IMR-90 (cell line): ENCODE measurements around the gene BMP5. TPM values are rescaled to one million over a fixed set of nuclear protein-coding genes. Genes with fewer than 3 reads are reported as not detected.

Experiments
- ATAC-seq: fragments of 200-7000 bp; cut with Tn5 transposase; 2 replicates; pipeline ENCODE4 v1.9.1; 2020; ENCODE audit warnings: low read depth, mild to moderate bottlenecking, moderate library complexity
- BruUV-seq: library from RNA; stranded (reverse); fragments of 400-500 nt; replicated peaks from 2 replicates; lab custom pipeline; 2021; lab: Mats Ljungman, UMichigan
- CTCF ChIA-PET: fragments of 300-600 bp; formaldehyde crosslinking; extraction: SDS; loops from one replicate; lab custom pipeline; 2021; ENCODE audit warnings: antibody characterized with exemption; lab: Yijun Ruan, JAX
- POLR2A ChIA-PET: fragments of 300-600 bp; sonication (Branson Sonifier 250); formaldehyde crosslinking; loops from one replicate; lab custom pipeline; 2022; ENCODE audit warnings: antibody characterized with exemption; ENCODE audit not compliant: unreplicated experiment; lab: Charles Lee
- DNase-seq: peaks from one replicate; pipeline ENCODE4 v3.0.0; 2013
- H2AFZ ChIP-seq: replicated peaks from 2 replicates; pipeline ENCODE3; 2013; ENCODE audit warnings: low read length, mild to moderate bottlenecking; ENCODE audit not compliant: poor library complexity
- H2AK5ac ChIP-seq: 2 replicates; pipeline ENCODE4 v1.6.1; 2013; ENCODE audit warnings: low read depth, low read length, inconsistent platforms
- H2AK9ac ChIP-seq: replicated peaks from 2 replicates; pipeline ENCODE3; 2013; ENCODE audit warnings: mild to moderate bottlenecking, low read depth, low read length, moderate library complexity; ENCODE audit not compliant: poor library complexity
- H2BK120ac ChIP-seq: 2 replicates; pipeline ENCODE4 v1.6.1; 2013; ENCODE audit warnings: low read depth, low read length, inconsistent platforms
- H2BK15ac ChIP-seq: 3 replicates; pipeline ENCODE4 v1.6.1; 2013; ENCODE audit warnings: low read depth, low read length, inconsistent platforms
- H2BK20ac ChIP-seq: 2 replicates; pipeline ENCODE4 v1.6.1; 2013; ENCODE audit warnings: low read depth, mild to moderate bottlenecking, inconsistent platforms, low read length, moderate library complexity
- H2BK5ac ChIP-seq: 2 replicates; pipeline ENCODE4 v1.6.1; 2013; ENCODE audit warnings: mild to moderate bottlenecking, low read depth, low read length, inconsistent platforms; ENCODE audit not compliant: poor library complexity, severe bottlenecking
- H3K14ac ChIP-seq: replicated peaks from 2 replicates; pipeline ENCODE4 v1.6.1; 2013; ENCODE audit warnings: low read depth, low read length, inconsistent platforms
- H3K18ac ChIP-seq: 2 replicates; pipeline ENCODE4 v1.6.1; 2013; ENCODE audit warnings: low read depth, low read length, control low read depth
- H3K23ac ChIP-seq: 2 replicates; pipeline ENCODE4 v1.6.1; 2013; ENCODE audit warnings: low read depth, low read length, inconsistent platforms
- H3K27ac ChIP-seq: 2 replicates; pipeline ENCODE4 v1.5.1; 2013; ENCODE audit warnings: mild to moderate bottlenecking, control low read depth, low read length; ENCODE audit not compliant: insufficient read depth
- H3K27me3 ChIP-seq: 2 replicates; pipeline ENCODE4 v1.6.1; 2013; ENCODE audit warnings: low read length; ENCODE audit not compliant: control insufficient read depth, insufficient read depth
- H3K36me3 ChIP-seq: 2 replicates; pipeline ENCODE4 v1.6.1; 2013; ENCODE audit warnings: low read length, mixed read lengths; ENCODE audit not compliant: control insufficient read depth, insufficient read depth
- H3K4ac ChIP-seq: 2 replicates; pipeline ENCODE4 v1.6.1; 2013; ENCODE audit warnings: low read depth, low read length, inconsistent platforms
- H3K4me1 ChIP-seq: 2 replicates; pipeline ENCODE4 v1.6.1; 2013; ENCODE audit warnings: low read length, mixed read lengths; ENCODE audit not compliant: control insufficient read depth, insufficient read depth
- H3K4me2 ChIP-seq: 2 replicates; pipeline ENCODE4 v1.6.1; 2013; ENCODE audit warnings: low read depth, mild to moderate bottlenecking, control low read depth, low read length, moderate library complexity
- H3K4me3 ChIP-seq: 2 replicates; pipeline ENCODE4 v1.5.1; 2013; ENCODE audit warnings: low read depth, mild to moderate bottlenecking, control low read depth, low read length, moderate library complexity; ENCODE audit not compliant: insufficient read depth
- H3K56ac ChIP-seq: 2 replicates; pipeline ENCODE4 v1.6.1; 2013; ENCODE audit warnings: low read length, inconsistent platforms; ENCODE audit not compliant: insufficient read depth; ENCODE audit errors: extremely low read depth
- H3K79me1 ChIP-seq, 2 experiments: 2 replicates each; pipeline ENCODE4 v1.6.1; 2013; ENCODE audit warnings: low read length in 2 of 2, inconsistent platforms in 1 of 2, low read depth in 1 of 2
- H3K9ac ChIP-seq: 2 replicates; pipeline ENCODE4 v1.6.1; 2013; ENCODE audit warnings: low read depth, low read length, control low read depth
- H3K9me1 ChIP-seq: 2 replicates; pipeline ENCODE4 v1.6.1; 2013; ENCODE audit warnings: low read length, inconsistent platforms; ENCODE audit not compliant: insufficient read depth
- H3K9me3 ChIP-seq: 2 replicates; pipeline ENCODE4 v1.6.1; 2013; ENCODE audit warnings: low read length; ENCODE audit not compliant: control insufficient read depth, insufficient read depth
- H4K20me1 ChIP-seq: 2 replicates; pipeline ENCODE4 v1.6.1; 2013; ENCODE audit warnings: low read length, inconsistent platforms; ENCODE audit not compliant: insufficient read depth
- H4K5ac ChIP-seq: 2 replicates; pipeline ENCODE4 v1.6.1; 2013; ENCODE audit warnings: mild to moderate bottlenecking, low read depth, low read length, control low read depth
- H4K8ac ChIP-seq, 2 experiments: 2 replicates each; pipeline ENCODE4 v1.6.1; 2013; ENCODE audit warnings: low read depth in 2 of 2, low read length in 2 of 2, control low read depth in 1 of 2, inconsistent platforms in 1 of 2
- H4K91ac ChIP-seq: 2 replicates; pipeline ENCODE4 v1.6.1; 2013; ENCODE audit warnings: low read depth, low read length, inconsistent platforms; ENCODE audit not compliant: insufficient read depth
- MXI1 ChIP-seq: IDR thresholded peaks from 2 replicates; pipeline ENCODE4 v1.6.1; 2012; ENCODE audit warnings: low read depth, mild to moderate bottlenecking, low read length, moderate library complexity, borderline replicate concordance
- NFE2L2 ChIP-seq: fragments of 150-350 bp; IDR thresholded peaks from 2 replicates; pipeline ENCODE4 v1.6.1; 2016; ENCODE audit warnings: low read depth, mild to moderate bottlenecking, low read length
- POLR2A ChIP-seq: IDR thresholded peaks from 2 replicates; pipeline ENCODE4 v1.6.1; 2012; ENCODE audit warnings: mild to moderate bottlenecking, low read depth, low read length
- WGBS, 2 experiments: methylation state at CpG; one replicate each; pipeline versions ENCODE4 v1.1.5 to v1.1.7; 2013; ENCODE audit warnings: missing lambda C conversion rate in 2 of 2; ENCODE audit not compliant: insufficient read length in 1 of 2; ENCODE audit errors: extremely low coverage in 2 of 2; 5-methylcytosine and 5-hydroxymethylcytosine counted together
- dilution Hi-C: fragments of 300-500 bp; cut with HindIII; formaldehyde crosslinking; loops from one replicate; pipeline ENCODE4 v1.14.3; 2018; ENCODE audit warnings: low sequenced_read_pairs; ENCODE audit not compliant: unreplicated experiment
- in situ Hi-C: fragments of 300-500 bp; cut with MboI; formaldehyde crosslinking; loops from 3 replicates; pipeline ENCODE4 v1.14.3; 2019; ENCODE audit warnings: low sequenced_read_pairs, inconsistent platforms, mixed read lengths
- intact Hi-C: fragments of 100-400 bp; cut with micrococcal nuclease; formaldehyde crosslinking; loops from 2 replicates; pipeline ENCODE4 v1.10.0; 2022
- polyA plus RNA-seq, 3 experiments: library from polyadenylated mRNA; depleted of rRNA; stranded (reverse); fragments of >200 nt; gene quantifications; 2 replicates each; pipeline ENCODE4 v1.2.3, GENCODE V29; 2012; ENCODE audit warnings: low replicate concordance in 1 of 3
- total RNA-seq: library from RNA; depleted of rRNA; stranded (reverse); fragments of >200 nt; gene quantifications from 2 replicates; pipeline ENCODE4 v1.2.3, GENCODE V29; 2012
- TF ChIP-seq, protein P1 (sequence below): fragments of 150-350 bp; IDR thresholded peaks from 2 replicates; pipeline ENCODE4 v1.6.1; 2017; ENCODE audit warnings: mild to moderate bottlenecking, antibody characterized with exemption, low read length, low read depth
- TF ChIP-seq, protein P2 (sequence below): fragments of 150-350 bp; IDR thresholded peaks from 2 replicates; pipeline ENCODE4 v1.6.1; 2016; ENCODE audit warnings: low read depth, mild to moderate bottlenecking, low read length, moderate library complexity, borderline replicate concordance

Gene BMP5
- total and polyA plus RNA-seq, 2 of the 4 experiments (the other 2 are of a cell fraction), result under 0.01 to 0.02 TPM

DNA sequence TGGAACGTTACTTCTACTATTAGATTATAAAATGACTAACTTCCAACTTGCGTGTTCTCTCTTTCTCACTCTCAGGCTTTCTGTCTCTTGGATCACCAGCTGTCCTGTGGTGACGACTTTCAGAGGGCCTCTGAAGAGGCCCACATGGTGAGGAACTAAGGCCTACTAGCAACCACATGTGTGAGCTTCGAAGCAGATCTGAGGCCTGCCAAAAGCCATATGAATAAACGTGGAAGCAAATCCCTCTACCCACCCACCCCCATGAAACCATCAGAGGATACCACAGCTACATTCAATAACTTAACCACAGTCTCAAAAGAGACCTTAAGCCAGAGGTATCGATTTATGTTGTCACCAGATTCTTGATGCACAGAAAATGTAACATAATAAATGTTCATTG lies 13.5 kb upstream of the BMP5 start:
- no peak overlapping the region for H2AFZ ChIP-seq
- H3K27ac ChIP-seq, result no peak overlapping the region
- no peaks in the 10 kb centered on the region for H3K9me3 ChIP-seq
- POLR2A ChIA-PET, result no interaction called here
- peak overlapping the region; percentile 13; the same call in 1 of the 2 replicates for H3K4ac ChIP-seq
- no peaks in the 10 kb centered on the region for H3K9me1 ChIP-seq
- peak overlapping the region; percentile 84; the same call in 1 of the 2 replicates for H2BK20ac ChIP-seq
- no peak overlapping the region for H2AK9ac ChIP-seq
- no peak overlapping the region for H3K14ac ChIP-seq
- H3K4me2 ChIP-seq, result no peak overlapping the region
- H3K4me3 ChIP-seq, result no peak overlapping the region
- dilution Hi-C loops, result no loop called here
- TF ChIP-seq, protein P1, sequence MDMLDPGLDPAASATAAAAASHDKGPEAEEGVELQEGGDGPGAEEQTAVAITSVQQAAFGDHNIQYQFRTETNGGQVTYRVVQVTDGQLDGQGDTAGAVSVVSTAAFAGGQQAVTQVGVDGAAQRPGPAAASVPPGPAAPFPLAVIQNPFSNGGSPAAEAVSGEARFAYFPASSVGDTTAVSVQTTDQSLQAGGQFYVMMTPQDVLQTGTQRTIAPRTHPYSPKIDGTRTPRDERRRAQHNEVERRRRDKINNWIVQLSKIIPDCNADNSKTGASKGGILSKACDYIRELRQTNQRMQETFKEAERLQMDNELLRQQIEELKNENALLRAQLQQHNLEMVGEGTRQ, result no peak
- TF ChIP-seq MXI1, result no peak
- TF ChIP-seq, protein P2, sequence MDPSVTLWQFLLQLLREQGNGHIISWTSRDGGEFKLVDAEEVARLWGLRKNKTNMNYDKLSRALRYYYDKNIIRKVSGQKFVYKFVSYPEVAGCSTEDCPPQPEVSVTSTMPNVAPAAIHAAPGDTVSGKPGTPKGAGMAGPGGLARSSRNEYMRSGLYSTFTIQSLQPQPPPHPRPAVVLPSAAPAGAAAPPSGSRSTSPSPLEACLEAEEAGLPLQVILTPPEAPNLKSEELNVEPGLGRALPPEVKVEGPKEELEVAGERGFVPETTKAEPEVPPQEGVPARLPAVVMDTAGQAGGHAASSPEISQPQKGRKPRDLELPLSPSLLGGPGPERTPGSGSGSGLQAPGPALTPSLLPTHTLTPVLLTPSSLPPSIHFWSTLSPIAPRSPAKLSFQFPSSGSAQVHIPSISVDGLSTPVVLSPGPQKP, result no peak
- TF ChIP-seq NFE2L2, result no peak
- no peak for TF ChIP-seq POLR2A
- no peak overlapping the region for H3K9ac ChIP-seq
- H4K8ac ChIP-seq, result peak overlapping the region in 1 of 2 experiments; percentile 24; a peak in 2 of 4 replicates
- H3K79me1 ChIP-seq, result no peaks in the 10 kb centered on the region
- H3K4me1 ChIP-seq, result no peaks in the 10 kb centered on the region
- H3K56ac ChIP-seq, result no peak overlapping the region
- BruUV-seq, result no TSS peak
- H2BK15ac ChIP-seq, result peak overlapping the region; percentile 55; the same call in 1 of the 3 replicates
- peak overlapping the region; percentile 59; the same call in 1 of the 2 replicates for H4K5ac ChIP-seq
- H3K27me3 ChIP-seq, result no peaks in the 10 kb centered on the region
- ATAC-seq, result no peak
- H2AK5ac ChIP-seq, result peak overlapping the region; percentile 46; the same call in 1 of the 2 replicates
- no peak overlapping the region for H2BK5ac ChIP-seq
- CTCF ChIA-PET, result no interaction called here
- H3K18ac ChIP-seq, result peak overlapping the region; percentile 87
- DNase-seq, result no peak
- no CpG with 5 or more reads among the region's 6 CpGs for WGBS, 2 experiments
- in situ Hi-C loops, result loop anchor here (10.0 kb wide), 2 partner anchors 264 to 444 kb away; no protein-coding TSS in a partner anchor
- intact Hi-C loops, result loop anchor here (5.0 kb wide), 1 partner anchor 272 kb away; no protein-coding TSS in a partner anchor
- H4K91ac ChIP-seq, result no peak overlapping the region; the same call in 1 of the 2 replicates
- no peaks in the 10 kb centered on the region for H3K36me3 ChIP-seq
- H4K20me1 ChIP-seq, result no peaks in the 10 kb centered on the region
- H3K23ac ChIP-seq, result no peak overlapping the region
- H2BK120ac ChIP-seq, result peak overlapping the region; percentile 79; the same call in 1 of the 2 replicates
